NB4 (cell line): ENCODE data around the gene ADNP.

Experiments used
- CTCF ChIP-seq: IDR thresholded peaks from one replicate; pipeline ENCODE4 v1.5.1; 2012; ENCODE audit warnings: low read depth, low read length
- MYC ChIP-seq: IDR thresholded peaks from 2 replicates; pipeline ENCODE4 v1.6.1; 2011; ENCODE audit warnings: low read depth, low read length
- POLR2A ChIP-seq: IDR thresholded peaks from 2 replicates; pipeline ENCODE4 v1.6.1; 2011; ENCODE audit warnings: mild to moderate bottlenecking; ENCODE audit not compliant: insufficient read length; ENCODE audit errors: extremely low read depth

- TF ChIP-seq POLR2A (no peak), CTCF (no peak), MYC (no peak)
Observed at GRCh38 chr20:50903353-50904051, 27.7 kb downstream of the ADNP start.
